Chondrocyte (in vitro differentiated cells): ENCODE measurements around the gene SLC66A2. TPM values are rescaled to one million over a fixed set of nuclear protein-coding genes. Genes with fewer than 3 reads are reported as not detected.

Source experiments
- DNase-seq: peaks from one replicate; pipeline ENCODE4 v3.0.0; 2021; ENCODE audit warnings: mixed read lengths, low spot score
- H3K27ac Mint-ChIP-seq: one replicate; pipeline ENCODE4 v1.8.0; 2021; ENCODE audit warnings: mild to moderate bottlenecking, moderate library complexity, mixed read lengths; ENCODE audit not compliant: unreplicated experiment
- H3K27me3 Mint-ChIP-seq: 2 replicates; pipeline ENCODE4 v1.8.0; 2021; ENCODE audit warnings: low read depth, mixed read lengths
- H3K36me3 Mint-ChIP-seq: 2 replicates; pipeline ENCODE4 v1.8.0; 2021; ENCODE audit warnings: low read depth, mixed read lengths
- H3K4me1 Mint-ChIP-seq: 2 replicates; pipeline ENCODE4 v1.8.0; 2021; ENCODE audit warnings: low read depth, mild to moderate bottlenecking, mixed read lengths
- H3K4me3 Mint-ChIP-seq: one replicate; pipeline ENCODE4 v1.8.0; 2021; ENCODE audit warnings: mild to moderate bottlenecking, moderate library complexity, mixed read lengths; ENCODE audit not compliant: unreplicated experiment
- H3K9me3 Mint-ChIP-seq: 2 replicates; pipeline ENCODE4 v1.8.0; 2021; ENCODE audit warnings: low read depth, mixed read lengths
- total RNA-seq: library from RNA; stranded (reverse); gene quantifications from 3 replicates; pipeline ENCODE4 v1.2.1, GENCODE V29; 2021
- TF ChIP-seq, protein P1 (sequence below): fragments of 200-600 bp; sonication (generic); IDR thresholded peaks from 2 replicates; pipeline ENCODE4 v1.5.0; 2021; ENCODE audit warnings: antibody characterized with exemption, mild to moderate bottlenecking, moderate library complexity

Gene SLC66A2
- total RNA-seq, 1 donor from 2014 or later, result 27.6 TPM

DNA sequence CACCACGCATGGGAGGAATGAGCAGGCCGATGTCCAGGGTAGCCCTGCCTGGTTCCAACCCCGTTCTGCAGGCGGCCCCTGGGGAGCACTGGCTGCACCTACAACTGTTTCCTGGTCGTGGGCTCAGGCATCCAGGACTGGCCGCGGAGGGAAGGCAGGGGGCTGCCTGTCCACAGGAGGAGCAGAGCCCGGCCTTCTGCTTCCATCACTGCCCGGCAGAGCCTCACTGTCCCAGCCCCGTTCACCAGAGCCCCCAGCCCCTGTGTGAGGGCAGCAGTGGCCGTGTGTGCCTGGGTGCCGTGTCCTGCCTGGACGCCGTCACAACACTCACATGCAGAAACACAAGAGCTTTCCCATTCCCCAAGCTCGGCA, 97.5 kb downstream of the SLC66A2 start:
- no peaks in the 10 kb centered on the region for H3K9me3 Mint-ChIP-seq
- H3K27ac Mint-ChIP-seq, result no peak overlapping the region
- TF ChIP-seq, protein P1, sequence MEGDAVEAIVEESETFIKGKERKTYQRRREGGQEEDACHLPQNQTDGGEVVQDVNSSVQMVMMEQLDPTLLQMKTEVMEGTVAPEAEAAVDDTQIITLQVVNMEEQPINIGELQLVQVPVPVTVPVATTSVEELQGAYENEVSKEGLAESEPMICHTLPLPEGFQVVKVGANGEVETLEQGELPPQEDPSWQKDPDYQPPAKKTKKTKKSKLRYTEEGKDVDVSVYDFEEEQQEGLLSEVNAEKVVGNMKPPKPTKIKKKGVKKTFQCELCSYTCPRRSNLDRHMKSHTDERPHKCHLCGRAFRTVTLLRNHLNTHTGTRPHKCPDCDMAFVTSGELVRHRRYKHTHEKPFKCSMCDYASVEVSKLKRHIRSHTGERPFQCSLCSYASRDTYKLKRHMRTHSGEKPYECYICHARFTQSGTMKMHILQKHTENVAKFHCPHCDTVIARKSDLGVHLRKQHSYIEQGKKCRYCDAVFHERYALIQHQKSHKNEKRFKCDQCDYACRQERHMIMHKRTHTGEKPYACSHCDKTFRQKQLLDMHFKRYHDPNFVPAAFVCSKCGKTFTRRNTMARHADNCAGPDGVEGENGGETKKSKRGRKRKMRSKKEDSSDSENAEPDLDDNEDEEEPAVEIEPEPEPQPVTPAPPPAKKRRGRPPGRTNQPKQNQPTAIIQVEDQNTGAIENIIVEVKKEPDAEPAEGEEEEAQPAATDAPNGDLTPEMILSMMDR, result no peak
- peaks cover 12% of the 10 kb centered on the region for H3K4me1 Mint-ChIP-seq
- H3K27me3 Mint-ChIP-seq, result peaks cover 16% of the 10 kb centered on the region
- H3K4me3 Mint-ChIP-seq, result no peak overlapping the region
- H3K36me3 Mint-ChIP-seq, result no peaks in the 10 kb centered on the region
- DNase-seq, result no peak

DNA sequence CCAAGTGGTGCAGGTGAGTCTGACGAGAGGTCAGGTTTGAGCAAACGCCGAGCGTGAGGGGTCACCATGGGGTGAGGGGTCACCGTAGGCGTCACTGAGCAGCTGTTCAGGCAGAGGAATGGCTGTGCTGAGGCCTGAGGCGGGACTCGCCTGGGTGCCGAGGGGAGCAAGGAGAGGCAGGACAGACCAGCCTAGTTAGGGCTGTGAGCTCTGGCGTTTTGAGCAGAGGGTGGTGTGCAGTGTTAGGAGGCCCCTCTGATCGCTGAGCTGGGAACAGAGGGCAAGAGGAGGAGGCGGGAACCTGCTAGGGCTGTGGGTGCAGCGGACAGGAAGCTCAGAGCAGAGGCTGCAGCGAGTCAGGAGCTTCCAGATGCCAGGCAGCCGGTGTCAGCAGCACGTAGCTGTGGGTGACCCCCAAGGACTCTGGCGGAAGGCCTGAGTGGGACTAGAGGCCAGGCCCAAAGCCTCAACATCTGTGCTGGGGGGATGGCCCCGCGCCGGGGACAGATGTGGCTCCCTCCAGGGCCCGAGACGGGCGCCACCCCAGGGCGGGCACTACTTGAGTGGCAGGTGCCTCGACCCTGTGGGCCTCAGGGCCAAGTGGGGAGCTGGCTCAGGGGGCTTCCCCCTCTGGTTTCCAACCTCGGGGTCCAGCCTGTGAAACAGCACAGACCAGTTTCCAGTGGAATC, 98.0 kb downstream of the SLC66A2 start:
- Mint-ChIP-seq H3K27ac (no peak overlapping the region), H3K4me1 (peaks cover 12% of the 10 kb centered on the region), H3K36me3 (no peaks in the 10 kb centered on the region), H3K4me3 (no peak overlapping the region), H3K9me3 (no peaks in the 10 kb centered on the region), H3K27me3 (peaks cover 14% of the 10 kb centered on the region)
- DNase-seq, result no peak
- TF ChIP-seq, protein P1, result no peak

DNA sequence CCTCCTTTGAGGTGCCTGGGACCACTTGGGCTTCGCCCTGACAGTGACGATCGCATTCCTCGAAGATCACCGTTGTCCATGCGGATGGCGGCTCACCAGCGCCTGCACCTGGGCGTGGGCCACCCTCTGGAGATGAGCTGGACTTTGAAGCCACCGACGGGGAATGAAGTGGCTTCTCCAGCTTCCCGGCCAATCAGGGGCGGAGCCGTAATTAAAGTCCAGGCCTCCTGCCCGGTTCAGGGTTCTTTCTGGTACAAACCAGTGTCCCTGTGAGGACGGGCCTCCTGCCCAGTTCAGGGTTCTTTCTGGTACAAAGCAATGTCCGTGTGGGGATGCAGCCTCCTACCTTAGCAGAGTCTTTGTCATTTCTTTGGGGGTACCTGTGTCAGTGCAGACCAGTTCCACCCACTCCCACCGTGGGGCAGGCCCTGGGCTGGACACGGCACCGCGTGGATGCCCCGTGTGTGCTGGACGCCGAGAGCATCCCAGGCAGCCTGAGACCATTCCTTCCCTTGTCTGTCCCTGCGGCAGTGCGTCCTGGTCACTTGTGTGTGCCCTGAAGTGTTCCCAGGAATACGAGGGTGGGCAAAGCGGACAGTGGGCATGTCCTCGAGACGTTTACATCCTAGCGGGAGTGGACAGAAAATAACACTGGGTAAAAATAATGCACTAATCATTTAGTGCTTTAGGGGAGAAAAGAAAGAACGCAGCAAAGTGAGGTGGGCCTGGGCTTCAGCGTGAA, 98.7 kb downstream of the SLC66A2 start:
- peaks cover 12% of the 10 kb centered on the region for H3K4me1 Mint-ChIP-seq
- no peak overlapping the region for H3K4me3 Mint-ChIP-seq
- TF ChIP-seq, protein P1, result no peak
- H3K27ac Mint-ChIP-seq, result no peak overlapping the region
- DNase-seq, result no peak
- no peaks in the 10 kb centered on the region for H3K9me3 Mint-ChIP-seq
- H3K27me3 Mint-ChIP-seq, result peaks cover 12% of the 10 kb centered on the region
- no peaks in the 10 kb centered on the region for H3K36me3 Mint-ChIP-seq

Other genes with a start within 250 kb of the SLC66A2 start
- gene KCNG2, start 153.7 kb downstream of the SLC66A2 start, total RNA-seq, result not detected in 3 replicates
- gene HSBP1L1, start 13.0 kb upstream of the SLC66A2 start, total RNA-seq, result 0.99 to 5.4 TPM (median 5.1 TPM) in 3 replicates
- gene TXNL4A, start 36.9 kb upstream of the SLC66A2 start, total RNA-seq, result 141 to 143 TPM (median 141 TPM) in 3 replicates
- 25.5 to 26.8 TPM (median 25.9 TPM) in 3 replicates for gene RBFA, start 82.8 kb upstream of the SLC66A2 start, total RNA-seq
- gene ADNP2, start 157.6 kb upstream of the SLC66A2 start, total RNA-seq, result 15.2 to 17.8 TPM (median 15.3 TPM) in 3 replicates